ENCODE results near the gene MARK4. TPM values are rescaled to one million over a fixed set of nuclear protein-coding genes. Genes with fewer than 3 reads are reported as not detected.

The MARK4 gene
- total RNA-seq, 1 donor from 2014 or later: 16.7 TPM

- H3K4me1 ChIP-seq: peaks cover 7% of the 10 kb centered on the region
- no peaks in the 10 kb centered on the region for H3K9me3 ChIP-seq
- no peak overlapping the region for H3K27ac ChIP-seq
- intact Hi-C loops (cut with DNase I): no loop called here
- no peak overlapping the region for H3K4me3 ChIP-seq
- TF ChIP-seq CTCF (IDR thresholded peaks at IDR 0.05): no peak
- H3K27me3 ChIP-seq: no peaks in the 10 kb centered on the region
- DNase-seq (ENCODE audit: extremely low spot score in 2 of 2): no peak
- H3K36me3 ChIP-seq: peaks cover 0 to 13% of the 10 kb centered on the region in 2 donors
Observed at GRCh38 chr19:45348367-45349125, 97.5 kb downstream of the MARK4 start.

GRCh38 chr19:45349126-45349415 lies 98.0 kb downstream of the MARK4 start:
- Histone ChIP-seq H3K4me1 (peaks cover 7% of the 10 kb centered on the region), H3K4me3 (no peak overlapping the region), H3K9me3 (no peaks in the 10 kb centered on the region), H3K27ac (no peak overlapping the region), H3K27me3 (no peaks in the 10 kb centered on the region), H3K36me3 (peaks cover 0 to 13% of the 10 kb centered on the region in 2 donors)
- intact Hi-C loops (cut with DNase I): no loop called here
- no peak for DNase-seq (ENCODE audit: extremely low spot score in 2 of 2)
- TF ChIP-seq CTCF (IDR thresholded peaks at IDR 0.05) (no peak), POLR2AphosphoS5 (IDR thresholded peaks at IDR 0.05; ENCODE audit: insufficient read depth in 1 of 2, low read depth in 1 of 2) (no peak), POLR2A (IDR thresholded peaks at IDR 0.05) (no peak)

GRCh38 chr19:45349430-45349941 lies 98.4 kb downstream of the MARK4 start:
- intact Hi-C loops (cut with DNase I): no loop called here
- no peak for TF ChIP-seq POLR2AphosphoS5 (IDR thresholded peaks at IDR 0.05; ENCODE audit: insufficient read depth in 1 of 2, low read depth in 1 of 2)
- Histone ChIP-seq H3K36me3 (peaks cover 0 to 13% of the 10 kb centered on the region in 2 donors), H3K27ac (no peak overlapping the region), H3K4me3 (no peak overlapping the region), H3K4me1 (peaks cover 7% of the 10 kb centered on the region), H3K27me3 (no peaks in the 10 kb centered on the region), H3K9me3 (no peaks in the 10 kb centered on the region)
- no peak for DNase-seq (ENCODE audit: extremely low spot score in 2 of 2)

GRCh38 chr19:45350477-45351058 lies 99.5 kb downstream of the MARK4 start:
- Histone ChIP-seq H3K4me1 (peaks cover 1% of the 10 kb centered on the region), H3K27me3 (no peaks in the 10 kb centered on the region), H3K27ac (no peak overlapping the region), H3K36me3 (peaks cover 0 to 13% of the 10 kb centered on the region in 2 donors), H3K4me3 (no peak overlapping the region), H3K9me3 (no peaks in the 10 kb centered on the region)
- no peak for DNase-seq (ENCODE audit: extremely low spot score in 2 of 2)
- TF ChIP-seq CTCF (IDR thresholded peaks at IDR 0.05): no peak
- intact Hi-C loops (cut with DNase I): no loop called here

- Histone ChIP-seq H3K27me3 (no peaks in the 10 kb centered on the region), H3K36me3 (peaks cover 0 to 13% of the 10 kb centered on the region in 2 donors), H3K9me3 (no peaks in the 10 kb centered on the region), H3K27ac (no peak overlapping the region), H3K4me1 (no peaks in the 10 kb centered on the region), H3K4me3 (no peak overlapping the region)
- no peak for DNase-seq (ENCODE audit: extremely low spot score in 2 of 2)
- intact Hi-C loops (cut with DNase I): no loop called here
- TF ChIP-seq POLR2AphosphoS5 (IDR thresholded peaks at IDR 0.05; ENCODE audit: insufficient read depth in 1 of 2, low read depth in 1 of 2) (no peak), CTCF (IDR thresholded peaks at IDR 0.05) (no peak), POLR2A (IDR thresholded peaks at IDR 0.05) (no peak)
Observed at GRCh38 chr19:45351401-45351952, 100.4 kb downstream of the MARK4 start.
